Endothelial cell of umbilical vein (primary cell): ENCODE results near the gene CCDC177.

Experiments
- POLR2AphosphoS5 ChIP-seq: IDR thresholded peaks from 2 replicates; pipeline ENCODE4 v1.6.1; 2012; ENCODE audit warnings: low read depth, mild to moderate bottlenecking, control low read depth, low read length, moderate library complexity; ENCODE audit not compliant: insufficient read depth
- TF ChIP-seq, protein P1 (sequence below), 2 donors: IDR thresholded peaks; 1 replicate in 1 of 2; 2 replicates in 1 of 2; pipeline ENCODE4 v1.5.1; 2011; ENCODE audit warnings: low read length in 2 of 2, mild to moderate bottlenecking in 2 of 2, moderate library complexity in 2 of 2, control low read depth in 1 of 2, inconsistent platforms in 1 of 2, low read depth in 1 of 2; ENCODE audit not compliant: insufficient read depth in 1 of 2; ENCODE audit errors: extremely low read depth in 1 of 2

DNA sequence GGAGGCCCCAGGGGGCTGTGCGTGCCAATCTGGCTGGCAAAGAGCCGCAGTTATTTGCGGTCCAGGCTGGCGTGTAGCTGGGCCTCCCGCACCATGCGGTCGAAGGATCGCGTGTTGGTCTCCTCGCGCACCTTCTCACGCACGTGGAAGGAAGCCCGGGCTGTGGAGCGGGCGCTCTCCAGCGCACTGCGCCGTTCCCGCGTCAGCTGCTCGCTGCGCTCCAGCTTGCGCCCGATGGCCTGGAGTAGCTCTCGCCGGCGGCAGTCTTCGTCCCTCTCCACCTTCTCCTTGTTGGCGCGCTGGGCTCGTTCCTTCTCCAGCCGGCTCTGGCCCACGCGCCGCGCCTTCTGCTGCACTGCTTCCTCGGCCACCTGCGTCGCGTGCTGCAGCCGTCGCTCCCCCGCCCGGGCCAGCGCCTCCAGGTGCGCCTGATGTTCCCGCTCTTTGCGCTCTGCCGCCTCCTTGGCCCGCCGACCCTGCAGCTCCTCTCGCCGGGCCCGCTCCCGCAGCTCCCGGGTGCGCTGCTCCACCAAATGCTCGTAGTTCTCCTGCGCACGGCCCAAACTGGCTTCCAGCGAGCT is 3.1 kb downstream of the CCDC177 start:
- TF ChIP-seq, protein P1, sequence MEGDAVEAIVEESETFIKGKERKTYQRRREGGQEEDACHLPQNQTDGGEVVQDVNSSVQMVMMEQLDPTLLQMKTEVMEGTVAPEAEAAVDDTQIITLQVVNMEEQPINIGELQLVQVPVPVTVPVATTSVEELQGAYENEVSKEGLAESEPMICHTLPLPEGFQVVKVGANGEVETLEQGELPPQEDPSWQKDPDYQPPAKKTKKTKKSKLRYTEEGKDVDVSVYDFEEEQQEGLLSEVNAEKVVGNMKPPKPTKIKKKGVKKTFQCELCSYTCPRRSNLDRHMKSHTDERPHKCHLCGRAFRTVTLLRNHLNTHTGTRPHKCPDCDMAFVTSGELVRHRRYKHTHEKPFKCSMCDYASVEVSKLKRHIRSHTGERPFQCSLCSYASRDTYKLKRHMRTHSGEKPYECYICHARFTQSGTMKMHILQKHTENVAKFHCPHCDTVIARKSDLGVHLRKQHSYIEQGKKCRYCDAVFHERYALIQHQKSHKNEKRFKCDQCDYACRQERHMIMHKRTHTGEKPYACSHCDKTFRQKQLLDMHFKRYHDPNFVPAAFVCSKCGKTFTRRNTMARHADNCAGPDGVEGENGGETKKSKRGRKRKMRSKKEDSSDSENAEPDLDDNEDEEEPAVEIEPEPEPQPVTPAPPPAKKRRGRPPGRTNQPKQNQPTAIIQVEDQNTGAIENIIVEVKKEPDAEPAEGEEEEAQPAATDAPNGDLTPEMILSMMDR (IDR thresholded peaks at IDR 0.05; ENCODE audit: extremely low read depth in 1 of 2, insufficient read depth in 1 of 2, low read depth in 1 of 2, low read length in 2 of 2) = no peak
- no peak for TF ChIP-seq POLR2AphosphoS5
